HG03280 (cell line): ENCODE data around the gene STKLD1.
"Not testable (repeated sequence)": the region's sequence is repeated elsewhere in the genome, so short reads cannot be mapped to it uniquely, and the experiment has no call there.

Source experiments
- ATAC-seq: cut with Tn5 transposase; IDR thresholded peaks from one replicate; pipeline ENCODE4 v1.9.1; 2021; ENCODE audit warnings: mild to moderate bottlenecking, moderate library complexity; ENCODE audit not compliant: unreplicated experiment

STKLD1 gene

DNA sequence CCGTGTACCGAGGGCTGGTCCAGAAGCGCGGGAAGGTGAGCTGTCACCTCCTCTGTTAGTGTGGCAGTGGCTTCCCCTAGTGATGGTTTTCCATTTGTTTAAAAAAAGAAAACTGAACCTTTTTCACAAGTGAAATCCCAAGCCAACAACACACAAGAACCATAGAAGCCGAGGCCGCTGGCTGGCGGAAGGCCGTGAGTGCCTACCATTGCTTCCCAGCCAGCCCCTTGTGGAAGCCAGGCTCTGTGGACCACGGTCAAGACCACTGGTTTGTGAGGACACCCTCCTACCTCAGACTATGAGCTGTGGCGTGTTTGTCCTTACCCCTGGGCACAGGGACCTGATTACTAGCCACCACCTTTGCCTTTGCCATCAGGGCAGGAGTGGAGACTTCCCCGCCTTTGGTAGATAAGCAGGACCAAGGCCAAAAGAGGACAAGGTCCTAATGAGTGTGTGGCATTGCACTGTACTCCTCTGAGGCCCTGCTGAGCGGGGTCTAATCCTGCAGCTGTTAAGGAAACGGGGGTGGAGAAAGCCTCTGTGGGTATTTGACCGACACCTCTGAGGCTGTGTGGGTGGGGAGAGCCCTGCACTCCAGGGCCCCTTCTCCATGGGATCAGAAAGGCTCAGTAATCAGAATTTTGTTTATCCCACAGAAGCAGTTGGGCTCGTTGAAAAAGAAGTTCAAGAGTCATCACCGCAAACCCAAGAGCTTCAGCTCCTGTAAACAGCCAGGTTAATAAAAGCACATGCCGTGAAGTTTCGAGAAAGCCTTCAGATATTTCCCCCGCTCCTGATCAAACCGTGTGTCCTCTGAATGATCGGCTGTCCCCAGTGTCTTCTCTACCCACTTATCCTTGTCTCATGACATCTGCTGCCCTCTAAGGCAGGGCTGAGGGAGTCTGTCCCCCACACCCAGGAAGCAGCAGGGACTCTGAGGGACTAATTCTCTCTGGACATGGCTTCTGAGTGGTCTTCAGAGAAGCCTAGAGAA is 15.5 kb upstream of the STKLD1 start:
- no peak for ATAC-seq

- ATAC-seq: no peak
These were observed 14.6 kb upstream of the STKLD1 start for GRCh38 chr9:133361507-133362092.

DNA sequence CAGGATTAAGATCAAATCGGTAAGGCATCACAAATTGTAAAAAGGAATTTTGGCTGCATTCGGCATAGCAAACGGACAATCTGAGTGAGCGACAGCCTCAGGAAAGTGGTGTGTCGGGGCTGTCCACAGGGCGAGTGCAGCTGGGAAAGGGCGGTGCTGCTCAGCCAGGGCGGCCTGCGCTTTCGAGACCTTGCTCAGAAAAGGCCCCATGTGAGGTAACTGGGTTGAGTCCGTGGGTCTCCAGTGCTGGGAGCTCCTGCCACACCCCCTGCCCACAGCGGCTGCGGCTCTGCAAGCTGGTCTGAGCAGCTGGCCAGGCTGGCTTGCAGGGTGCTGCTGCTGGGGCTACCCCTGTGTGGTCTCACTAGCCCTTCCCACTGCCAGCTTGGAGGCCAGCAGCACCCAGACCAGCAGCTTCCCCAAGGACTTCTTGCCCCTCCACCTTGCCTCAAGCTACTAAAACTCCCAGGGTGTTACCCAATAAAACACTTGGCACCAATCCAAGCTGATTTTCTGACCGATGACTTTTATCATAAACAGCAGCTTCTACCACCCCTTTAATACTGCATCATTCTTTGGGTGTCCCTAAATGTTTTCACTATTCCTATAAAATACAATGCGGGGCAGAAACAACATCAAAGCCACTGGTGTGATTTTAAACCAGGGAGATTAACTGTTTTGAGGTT is 13.7 kb upstream of the STKLD1 start:
- ATAC-seq: no peak

GRCh38 chr9:133366435-133366834 is 9.7 kb upstream of the STKLD1 start:
- ATAC-seq: no peak

DNA sequence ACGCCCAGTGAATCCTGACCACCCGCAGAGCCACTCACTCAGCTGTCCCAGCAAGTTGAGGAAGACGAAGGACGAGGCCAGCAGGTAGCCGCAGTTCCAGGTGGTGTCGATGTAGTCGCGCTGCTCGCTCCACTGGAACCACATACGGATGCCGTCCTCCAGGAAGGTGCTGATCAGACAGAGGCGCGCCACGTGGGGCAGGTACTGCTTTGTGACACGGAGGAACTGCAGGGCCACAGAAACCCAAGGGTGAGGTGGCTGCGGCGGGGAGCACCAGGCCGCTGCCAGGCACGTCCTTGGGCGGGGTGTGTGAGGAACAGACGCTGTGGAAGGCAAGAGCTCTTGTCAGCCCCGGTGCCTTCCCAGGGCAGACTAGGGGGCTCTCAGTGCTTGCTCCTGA is 8.9 kb upstream of the STKLD1 start:
- no peak for ATAC-seq

DNA sequence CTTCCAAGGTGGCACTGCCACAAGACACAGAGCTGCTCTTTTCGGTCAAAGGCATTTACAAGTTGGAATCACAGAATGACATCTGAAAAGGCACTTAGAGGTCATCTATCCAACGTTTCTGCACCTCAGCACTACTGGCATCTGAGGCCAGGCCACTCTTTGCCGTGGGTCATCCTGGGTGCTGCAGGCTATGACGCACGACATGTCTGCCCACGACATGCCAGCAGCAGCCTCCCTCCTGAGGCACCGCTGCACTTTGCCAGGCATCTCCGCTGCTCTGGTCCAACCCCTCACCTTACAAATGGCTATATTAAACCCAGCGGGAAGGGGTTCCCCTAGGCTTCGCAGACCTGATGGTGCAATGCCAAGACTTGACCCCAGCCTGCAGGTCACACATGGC is 8.4 kb upstream of the STKLD1 start:
- ATAC-seq: no peak

GRCh38 chr9:133368249-133368881 is 7.8 kb upstream of the STKLD1 start:
- no peak for ATAC-seq

GRCh38 chr9:133369422-133369821 is 6.7 kb upstream of the STKLD1 start:
- no peak for ATAC-seq

DNA sequence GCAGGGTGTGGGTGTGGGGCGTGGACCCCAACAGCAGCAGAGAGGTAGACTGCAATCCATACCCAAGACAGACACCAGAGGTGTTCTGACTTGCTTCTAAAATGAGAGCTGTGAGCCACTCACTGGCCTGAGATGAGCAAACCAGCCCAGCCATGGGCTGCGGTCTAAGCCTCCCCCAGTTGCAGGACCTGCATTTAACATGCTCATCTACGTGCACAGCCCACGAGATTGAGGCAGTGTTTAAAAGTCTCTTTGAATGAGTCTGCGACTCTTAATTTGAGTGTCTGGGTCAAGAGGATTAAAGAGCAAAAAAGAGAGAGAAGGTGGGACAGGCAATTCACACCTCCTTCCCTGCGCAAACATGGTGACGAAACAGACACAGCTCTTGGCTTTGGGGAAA is 6.2 kb upstream of the STKLD1 start:
- no peak for ATAC-seq

DNA sequence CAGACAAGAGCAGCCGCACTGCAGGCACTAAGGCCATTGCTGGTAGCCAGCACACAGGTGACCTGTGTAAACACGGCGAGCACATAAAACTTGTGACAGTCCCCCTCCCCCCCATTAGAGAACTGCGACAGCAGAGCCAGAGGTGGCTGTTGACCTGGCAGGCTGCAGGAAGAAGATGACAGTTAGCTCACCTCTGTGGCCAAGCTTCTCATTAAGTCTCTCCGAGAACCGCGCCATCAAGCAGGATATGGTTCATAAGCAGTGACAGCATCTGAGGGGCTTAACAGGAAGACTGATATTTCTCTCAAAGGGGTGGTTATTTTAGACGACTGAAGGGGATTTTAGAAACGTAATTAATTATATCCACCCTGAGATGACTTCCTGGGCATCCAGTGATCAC is 5.5 kb upstream of the STKLD1 start:
- no peak for ATAC-seq

DNA sequence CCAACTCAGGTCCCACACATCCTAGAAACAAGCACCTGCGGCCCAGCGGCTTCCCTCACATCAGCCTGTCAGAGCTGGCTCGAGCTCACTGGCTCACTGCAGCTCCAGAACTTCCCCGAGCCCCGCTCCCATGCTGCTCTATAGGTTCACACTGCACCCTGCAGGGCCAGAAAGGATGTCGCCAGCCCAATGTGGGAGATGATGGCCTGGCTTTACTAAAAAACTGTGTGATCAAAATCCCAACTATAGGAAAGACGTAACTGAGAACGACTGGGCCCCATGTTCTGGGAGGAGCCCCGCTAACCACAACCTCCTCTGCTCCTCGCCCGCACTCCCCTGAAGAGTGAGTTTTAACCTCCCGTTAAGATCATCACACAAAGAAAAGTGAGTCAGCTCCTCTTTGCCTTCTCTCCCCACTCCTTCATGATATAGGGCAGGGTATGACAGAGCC is 4.9 kb upstream of the STKLD1 start:
- ATAC-seq: no peak

- no peak for ATAC-seq
These were observed 4.0 kb upstream of the STKLD1 start for GRCh38 chr9:133372144-133372543.

DNA sequence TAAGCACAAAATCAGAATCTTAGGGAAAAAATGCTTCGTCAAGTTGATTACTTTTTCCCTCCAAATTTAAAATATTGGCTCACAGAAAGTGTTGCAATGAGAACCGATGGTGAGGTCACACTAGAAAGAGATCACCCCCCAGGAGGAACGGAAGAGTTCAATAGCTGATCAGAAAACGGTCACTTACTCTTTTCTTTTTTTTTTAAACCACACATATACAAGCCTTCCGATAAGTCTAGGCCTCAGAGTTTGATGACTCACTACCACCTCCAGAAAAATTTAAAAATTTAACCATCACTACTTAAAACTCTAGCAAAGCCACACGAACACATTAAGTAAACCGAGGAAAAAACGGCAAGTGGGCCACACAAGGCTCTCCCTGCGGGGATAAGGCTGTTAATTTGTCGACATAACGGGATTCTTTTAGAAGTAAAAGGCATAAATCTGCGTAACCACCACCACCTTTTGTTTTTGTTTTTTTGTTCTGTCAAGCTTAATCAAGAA is 1.5 kb upstream of the STKLD1 start:
- ATAC-seq: no peak

DNA sequence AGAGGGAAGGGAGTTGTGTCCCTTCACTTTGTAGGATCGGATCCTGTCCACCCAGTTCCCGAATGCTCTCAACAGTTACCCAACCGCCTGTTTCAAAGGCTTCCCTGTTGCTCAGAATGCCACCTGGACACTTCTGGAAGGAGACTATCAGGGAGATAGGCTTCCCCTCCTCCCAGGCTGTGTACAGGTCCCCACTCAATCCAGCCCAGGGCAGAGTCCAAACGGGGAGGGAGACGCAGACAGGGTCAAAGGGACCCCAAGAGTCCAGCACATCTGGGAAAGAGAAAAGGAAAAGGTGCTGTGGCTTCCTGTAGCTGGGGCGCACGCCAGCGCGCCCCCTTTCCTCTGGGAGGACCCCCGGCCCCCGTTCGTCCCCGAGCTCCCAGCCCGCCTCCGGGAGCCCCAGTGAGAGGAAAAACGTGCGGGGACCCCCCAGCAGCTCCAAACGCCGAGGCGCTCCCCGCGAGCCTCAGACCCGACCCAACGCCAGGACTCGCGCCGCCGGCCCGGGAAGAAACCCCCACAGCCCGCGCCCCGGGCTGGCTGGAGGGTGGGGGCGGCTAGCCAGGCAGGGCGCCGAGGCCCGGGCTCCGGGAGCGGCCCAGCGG is 946 bp upstream of the STKLD1 start:
- no peak for ATAC-seq

GRCh38 chr9:133377280-133377679 is 1.1 kb downstream of the STKLD1 start:
- ATAC-seq: not testable (repeated sequence)

- ATAC-seq: no peak
These were observed 1.6 kb downstream of the STKLD1 start for GRCh38 chr9:133377721-133378216.

DNA sequence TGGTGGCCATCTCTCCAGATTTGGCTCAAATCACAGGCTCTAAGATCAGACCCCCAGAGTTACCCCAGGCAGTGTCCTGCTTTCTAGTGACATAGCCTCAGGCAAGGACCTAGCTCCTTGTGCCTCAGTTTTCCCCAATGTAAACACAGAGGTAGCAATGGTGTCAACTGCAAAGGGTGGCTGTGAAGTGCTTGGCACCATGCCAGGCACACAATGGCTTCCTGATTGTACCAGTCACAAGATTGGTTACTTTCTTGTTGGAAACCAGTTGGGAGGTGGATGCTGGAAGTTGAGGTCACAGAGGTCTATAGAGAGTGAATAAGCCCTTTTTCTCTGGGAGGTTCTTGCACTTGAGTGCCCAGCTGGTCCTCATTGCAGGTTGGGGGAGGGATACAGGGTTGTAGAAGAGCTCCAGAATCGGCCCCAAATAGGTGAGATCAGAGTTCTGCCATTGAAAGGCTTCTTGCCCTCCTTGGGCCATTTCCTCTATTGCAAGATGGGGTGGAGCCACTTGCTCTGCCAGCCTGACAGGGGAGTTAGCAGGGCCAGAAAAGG is 2.3 kb downstream of the STKLD1 start:
- no peak for ATAC-seq

DNA sequence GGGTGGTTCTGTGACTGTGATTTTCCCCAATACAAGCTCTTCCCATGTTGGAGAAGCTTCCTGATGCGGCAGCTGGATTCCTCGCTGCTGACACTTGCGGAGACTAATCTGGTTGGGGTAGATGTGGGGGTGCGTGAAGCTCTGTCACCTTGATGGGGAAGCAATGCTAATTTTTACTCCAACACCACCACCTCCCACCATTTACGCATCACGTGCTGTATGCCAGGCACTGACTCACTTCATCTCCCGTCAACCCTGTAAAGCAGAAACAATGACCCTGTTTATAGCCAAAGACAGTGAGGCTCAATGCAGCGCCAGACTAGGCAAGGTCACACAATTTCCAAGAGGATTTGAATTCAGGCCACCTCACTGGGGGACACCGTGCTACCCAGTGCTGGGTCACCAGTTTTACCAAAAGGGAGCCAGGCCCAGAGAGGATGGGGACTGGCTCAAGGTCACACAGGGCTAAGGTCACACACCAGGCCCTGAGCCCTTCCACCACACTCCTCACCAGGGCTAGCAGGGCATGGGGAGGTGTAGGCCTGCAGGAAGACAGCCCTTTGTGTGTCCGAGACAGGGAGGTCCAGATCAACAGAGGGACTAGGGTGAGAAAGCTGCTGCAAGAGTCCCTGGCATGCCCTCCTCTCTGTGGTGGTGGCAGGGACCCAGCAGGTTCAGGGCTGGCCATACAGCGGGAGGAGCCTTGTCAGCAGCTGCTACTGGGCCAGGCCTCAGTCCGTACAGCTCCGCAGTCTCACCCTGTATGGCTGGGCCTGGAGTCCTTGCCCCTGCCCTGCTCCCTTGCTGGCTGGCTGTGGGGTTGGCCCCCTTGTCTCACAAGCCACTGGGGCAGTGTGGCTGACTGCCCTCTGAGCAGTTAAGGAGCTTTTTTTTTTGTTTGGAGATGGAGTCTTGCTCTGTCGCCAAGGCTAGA is 3.3 kb downstream of the STKLD1 start:
- no peak for ATAC-seq

- ATAC-seq: no peak
These were observed 4.6 kb downstream of the STKLD1 start for GRCh38 chr9:133380734-133381133.
